T-helper 17 cell (primary cell): ENCODE measurements around the gene SIRPA. TPM values are rescaled to one million over a fixed set of nuclear protein-coding genes. Genes with fewer than 3 reads are reported as not detected.

ENCODE experiments used
- ATAC-seq: fragments of 150-1000 bp; cut with Tn5 transposase; 2 replicates; pipeline ENCODE4 v1.10.0; 2021; ENCODE audit warnings: mild to moderate bottlenecking, moderate library complexity
- DNase-seq, 3 donors: peaks; one replicate each; pipeline versions ENCODE4 v3.0.0 to v3.0.0-alpha.2; 2020 to 2021
- H3K9me3 ChIP-seq: one replicate; pipeline ENCODE4 v1.7.0; 2013; ENCODE audit warnings: low read length, mild to moderate bottlenecking; ENCODE audit not compliant: control insufficient read depth, poor library complexity, severe bottlenecking
- H3K27ac Mint-ChIP-seq: one replicate; pipeline ENCODE4 v1.8.0; 2022; ENCODE audit warnings: mild to moderate bottlenecking, moderate library complexity, mixed read lengths
- H3K27me3 Mint-ChIP-seq: one replicate; pipeline ENCODE4 v1.8.0; 2022; ENCODE audit warnings: mixed read lengths
- H3K36me3 Mint-ChIP-seq: one replicate; pipeline ENCODE4 v1.8.0; 2022; ENCODE audit warnings: low read depth, mixed read lengths
- H3K4me1 Mint-ChIP-seq: one replicate; pipeline ENCODE4 v1.8.0; 2022; ENCODE audit warnings: mild to moderate bottlenecking, mixed read lengths
- H3K4me3 Mint-ChIP-seq: one replicate; pipeline ENCODE4 v1.8.0; 2022; ENCODE audit warnings: mild to moderate bottlenecking, moderate library complexity, mixed read lengths
- total RNA-seq, 4 donors: library from RNA in 2 of 4; stranded (reverse) in 2 of 4; gene quantifications; one replicate each; pipeline ENCODE4 v1.2.3 and lab custom pipeline; 2022 to 2026

SIRPA gene
- total RNA-seq, 2 donors from 2014 or later = 0.86 to 2.6 TPM

DNA sequence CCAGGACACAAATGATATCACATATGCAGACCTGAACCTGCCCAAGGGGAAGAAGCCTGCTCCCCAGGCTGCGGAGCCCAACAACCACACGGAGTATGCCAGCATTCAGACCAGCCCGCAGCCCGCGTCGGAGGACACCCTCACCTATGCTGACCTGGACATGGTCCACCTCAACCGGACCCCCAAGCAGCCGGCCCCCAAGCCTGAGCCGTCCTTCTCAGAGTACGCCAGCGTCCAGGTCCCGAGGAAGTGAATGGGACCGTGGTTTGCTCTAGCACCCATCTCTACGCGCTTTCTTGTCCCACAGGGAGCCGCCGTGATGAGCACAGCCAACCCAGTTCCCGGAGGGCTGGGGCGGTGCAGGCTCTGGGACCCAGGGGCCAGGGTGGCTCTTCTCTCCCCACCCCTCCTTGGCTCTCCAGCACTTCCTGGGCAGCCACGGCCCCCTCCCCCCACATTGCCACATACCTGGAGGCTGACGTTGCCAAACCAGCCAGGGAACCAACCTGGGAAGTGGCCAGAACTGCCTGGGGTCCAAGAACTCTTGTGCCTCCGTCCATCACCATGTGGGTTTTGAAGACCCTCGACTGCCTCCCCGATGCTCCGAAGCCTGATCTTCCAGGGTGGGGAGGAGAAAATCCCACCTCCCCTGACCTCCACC, 42.2 kb downstream of the SIRPA start:
- Mint-ChIP-seq H3K4me3 (no peak overlapping the region), H3K27ac (no peak overlapping the region), H3K27me3 (peaks cover 73% of the 10 kb centered on the region), H3K4me1 (no peaks in the 10 kb centered on the region), H3K36me3 (no peaks in the 10 kb centered on the region)
- DNase-seq (no peak), ATAC-seq (no peak)
- H3K9me3 ChIP-seq = no peaks in the 10 kb centered on the region

- no peak for ATAC-seq
- Mint-ChIP-seq H3K36me3 (no peaks in the 10 kb centered on the region), H3K27me3 (peaks cover 78% of the 10 kb centered on the region), H3K4me1 (no peaks in the 10 kb centered on the region), H3K27ac (no peak overlapping the region), H3K4me3 (no peak overlapping the region)
- H3K9me3 ChIP-seq = no peaks in the 10 kb centered on the region
- DNase-seq = no peak
These were observed 43.5 kb downstream of the SIRPA start for GRCh38 chr20:1938464-1939269.

- H3K27me3 Mint-ChIP-seq = peaks cover 78% of the 10 kb centered on the region
- no peaks in the 10 kb centered on the region for H3K4me1 Mint-ChIP-seq
- H3K27ac Mint-ChIP-seq = no peak overlapping the region
- no peak overlapping the region for H3K4me3 Mint-ChIP-seq
- no peaks in the 10 kb centered on the region for H3K36me3 Mint-ChIP-seq
- no peaks in the 10 kb centered on the region for H3K9me3 ChIP-seq
- ATAC-seq = no peak
- DNase-seq = no peak
These were observed 44.0 kb downstream of the SIRPA start for GRCh38 chr20:1939270-1939595.

GRCh38 chr20:1940581-1940980, 45.4 kb downstream of the SIRPA start:
- H3K9me3 ChIP-seq = no peaks in the 10 kb centered on the region
- Mint-ChIP-seq H3K36me3 (peaks cover 6% of the 10 kb centered on the region), H3K27ac (no peak overlapping the region), H3K4me3 (no peak overlapping the region), H3K27me3 (peaks cover 76% of the 10 kb centered on the region), H3K4me1 (no peaks in the 10 kb centered on the region)
- DNase-seq = no peak
- no peak for ATAC-seq

- Mint-ChIP-seq H3K4me1 (no peaks in the 10 kb centered on the region), H3K4me3 (no peak overlapping the region), H3K27me3 (peaks cover 73% of the 10 kb centered on the region), H3K27ac (no peak overlapping the region), H3K36me3 (peaks cover 6% of the 10 kb centered on the region)
- H3K9me3 ChIP-seq = no peaks in the 10 kb centered on the region
- no peak for ATAC-seq
- DNase-seq = no peak
These were observed 46.0 kb downstream of the SIRPA start for GRCh38 chr20:1941226-1941625.

- H3K9me3 ChIP-seq = no peaks in the 10 kb centered on the region
- DNase-seq (no peak), ATAC-seq (no peak)
- peaks cover 6% of the 10 kb centered on the region for H3K36me3 Mint-ChIP-seq
- H3K27ac Mint-ChIP-seq = no peak overlapping the region
- peaks cover 71% of the 10 kb centered on the region for H3K27me3 Mint-ChIP-seq
- H3K4me3 Mint-ChIP-seq = no peak overlapping the region
- H3K4me1 Mint-ChIP-seq = no peaks in the 10 kb centered on the region
These were observed 46.9 kb downstream of the SIRPA start for GRCh38 chr20:1942061-1942460.

DNA sequence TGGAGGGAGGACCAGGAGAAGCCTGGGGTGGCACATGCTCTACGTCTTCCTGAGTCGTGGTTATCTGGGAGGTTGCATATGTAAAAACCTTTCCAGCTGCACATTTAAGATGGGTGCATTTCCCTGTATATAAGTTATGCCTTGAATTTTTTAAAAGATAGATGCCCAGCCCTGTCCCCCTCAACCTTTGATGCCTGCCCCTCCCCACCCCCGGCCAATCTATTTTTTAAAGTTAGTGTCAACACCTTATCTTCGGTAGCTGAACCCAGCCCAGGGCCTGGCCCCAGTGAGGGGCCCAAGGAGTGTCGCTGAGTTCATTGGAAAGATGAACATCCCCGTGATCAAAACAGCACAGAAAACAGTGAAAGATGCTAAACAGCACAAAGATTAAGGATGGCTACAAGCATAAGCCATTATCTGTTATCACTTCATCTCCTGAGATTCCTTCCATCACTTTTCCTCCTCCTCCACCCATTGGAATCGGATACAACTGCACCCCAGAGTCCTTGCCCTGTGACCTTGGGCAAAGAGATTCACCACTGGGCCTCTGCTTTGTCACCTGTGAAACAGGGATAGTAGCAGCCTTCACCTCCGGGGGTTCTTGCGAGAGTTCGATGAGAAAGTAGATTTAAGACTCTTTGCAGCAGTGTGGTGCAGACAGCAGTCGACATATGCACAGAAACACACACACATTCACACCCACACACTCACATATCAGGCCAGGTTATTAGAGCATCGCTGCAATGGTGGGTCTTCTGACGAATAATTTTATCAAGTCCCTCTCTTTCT, 47.5 kb downstream of the SIRPA start:
- H3K36me3 Mint-ChIP-seq = peaks cover 6% of the 10 kb centered on the region
- no peaks in the 10 kb centered on the region for H3K9me3 ChIP-seq
- no peak for DNase-seq
- no peak for ATAC-seq
- H3K4me3 Mint-ChIP-seq = no peak overlapping the region
- H3K27me3 Mint-ChIP-seq = peaks cover 75% of the 10 kb centered on the region
- H3K4me1 Mint-ChIP-seq = peaks cover 2% of the 10 kb centered on the region
- no peak overlapping the region for H3K27ac Mint-ChIP-seq

DNA sequence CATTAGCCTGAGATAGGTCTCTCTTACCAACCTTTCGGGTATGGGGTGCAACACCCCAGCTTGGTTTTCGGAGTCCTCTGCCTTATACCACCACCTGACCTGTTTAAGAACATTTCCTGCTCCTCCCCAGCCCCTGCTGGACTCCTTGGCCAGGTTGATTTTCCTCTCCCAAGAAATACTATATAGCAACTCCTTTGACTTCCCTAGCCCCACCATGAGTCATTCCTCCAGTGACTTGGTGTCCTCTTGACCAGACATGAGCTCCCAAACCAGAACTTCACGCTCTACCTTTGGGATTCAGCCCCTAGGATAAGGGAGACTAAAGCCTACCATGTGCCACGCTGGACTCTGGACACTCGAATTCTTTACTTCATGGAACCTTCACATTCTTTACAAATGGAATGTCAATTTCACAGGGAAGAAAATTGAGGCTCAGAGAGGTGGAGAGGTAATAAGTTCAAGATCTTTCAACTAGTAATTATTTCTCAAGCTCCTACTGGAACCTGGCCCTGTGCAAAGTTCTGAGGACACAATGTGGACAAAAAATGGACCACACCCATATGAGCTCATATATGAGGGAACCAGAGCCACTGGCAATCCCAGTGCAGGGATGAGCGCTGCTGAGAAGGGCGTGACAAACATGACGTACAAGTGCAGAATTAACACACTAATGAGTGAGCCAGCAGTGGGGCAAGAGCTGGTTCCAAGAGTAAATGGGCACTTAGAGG, 48.2 kb downstream of the SIRPA start:
- ATAC-seq = peak; percentile 45
- no peak overlapping the region for H3K27ac Mint-ChIP-seq

GRCh38 chr20:1944345-1945091, 49.3 kb downstream of the SIRPA start:
- DNase-seq = no peak
- H3K36me3 Mint-ChIP-seq = peaks cover 6% of the 10 kb centered on the region
- no peak overlapping the region for H3K4me3 Mint-ChIP-seq
- H3K27ac Mint-ChIP-seq = no peak overlapping the region
- peaks cover 4% of the 10 kb centered on the region for H3K4me1 Mint-ChIP-seq
- no peak for ATAC-seq
- peaks cover 75% of the 10 kb centered on the region for H3K27me3 Mint-ChIP-seq
- no peaks in the 10 kb centered on the region for H3K9me3 ChIP-seq

More for the DNA sequence above, 48.2 kb downstream of the SIRPA start:
- peaks cover 4% of the 10 kb centered on the region for H3K4me1 Mint-ChIP-seq
- no peaks in the 10 kb centered on the region for H3K9me3 ChIP-seq
- DNase-seq = no peak
- H3K4me3 Mint-ChIP-seq = no peak overlapping the region
- peaks cover 79% of the 10 kb centered on the region for H3K27me3 Mint-ChIP-seq
- peaks cover 6% of the 10 kb centered on the region for H3K36me3 Mint-ChIP-seq

GRCh38 chr20:1945134-1945618, 50.0 kb downstream of the SIRPA start:
- peaks cover 78% of the 10 kb centered on the region for H3K27me3 Mint-ChIP-seq
- H3K9me3 ChIP-seq = no peaks in the 10 kb centered on the region

DNA sequence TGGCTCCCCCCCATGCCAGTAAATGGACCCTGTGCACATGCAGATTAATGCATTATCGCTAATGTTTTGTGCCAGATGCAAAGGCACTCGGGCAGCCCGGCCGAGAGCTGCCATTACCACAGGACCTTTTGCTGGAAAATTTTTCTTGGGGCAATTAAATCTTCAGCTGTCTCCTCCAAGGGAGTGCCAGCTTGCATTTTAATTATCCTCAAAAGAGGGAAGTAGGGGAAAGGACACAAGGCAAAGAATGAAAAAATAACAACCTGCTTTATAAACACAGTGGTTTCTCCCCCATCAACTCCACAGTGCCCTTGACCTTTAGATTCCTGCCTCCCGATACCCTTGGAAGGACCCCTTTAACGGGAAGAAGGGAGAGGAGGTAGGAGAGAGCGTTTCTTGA, 50.5 kb downstream of the SIRPA start:
- no peak for ATAC-seq
- Mint-ChIP-seq H3K27me3 (peaks cover 81% of the 10 kb centered on the region), H3K4me1 (peaks cover 4% of the 10 kb centered on the region), H3K36me3 (peaks cover 6% of the 10 kb centered on the region), H3K27ac (no peak overlapping the region), H3K4me3 (no peak overlapping the region)
- no peaks in the 10 kb centered on the region for H3K9me3 ChIP-seq
- no peak for DNase-seq

More at GRCh38 chr20:1945134-1945618, 50.0 kb downstream of the SIRPA start:
- H3K36me3 Mint-ChIP-seq = peaks cover 6% of the 10 kb centered on the region
- DNase-seq (no peak), ATAC-seq (peak; percentile 33)
- no peak overlapping the region for H3K4me3 Mint-ChIP-seq
- peaks cover 4% of the 10 kb centered on the region for H3K4me1 Mint-ChIP-seq
- no peak overlapping the region for H3K27ac Mint-ChIP-seq

DNA sequence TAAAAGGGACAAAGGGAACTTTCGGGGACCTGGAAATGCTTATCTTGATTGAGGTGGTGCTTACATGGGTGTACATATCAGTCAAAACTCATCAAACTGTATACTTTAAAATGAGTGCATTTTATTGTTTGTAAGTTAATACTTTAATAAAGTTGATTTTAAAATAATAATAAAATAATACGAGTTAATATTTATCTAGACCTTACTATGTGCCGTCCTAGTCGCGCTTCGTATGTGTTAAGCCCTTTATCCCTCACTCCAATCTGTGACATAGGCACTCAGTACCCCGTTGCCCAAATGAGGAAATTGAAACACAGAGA, 51.2 kb downstream of the SIRPA start:
- no peak overlapping the region for H3K27ac Mint-ChIP-seq
- no peaks in the 10 kb centered on the region for H3K9me3 ChIP-seq
- H3K36me3 Mint-ChIP-seq = peaks cover 6% of the 10 kb centered on the region
- ATAC-seq = no peak
- no peak for DNase-seq
- H3K27me3 Mint-ChIP-seq = peaks cover 84% of the 10 kb centered on the region
- no peak overlapping the region for H3K4me3 Mint-ChIP-seq
- peaks cover 4% of the 10 kb centered on the region for H3K4me1 Mint-ChIP-seq
